Endodermal cell (in vitro differentiated cells): ENCODE results near the gene LTBP1. TPM values are rescaled to one million over a fixed set of nuclear protein-coding genes. Genes with fewer than 3 reads are reported as not detected.

Source experiments
- DNase-seq: peaks from one replicate; pipeline ENCODE4 v3.0.0-alpha.2; 2017
- H3K27ac ChIP-seq: 2 replicates; pipeline ENCODE4 v1.5.1; 2013; ENCODE audit warnings: mild to moderate bottlenecking, low read depth, low read length, moderate library complexity
- H3K27me3 ChIP-seq: 2 replicates; pipeline ENCODE4 v1.6.1; 2013; ENCODE audit warnings: mild to moderate bottlenecking, low read length, moderate library complexity; ENCODE audit not compliant: insufficient read depth, control insufficient read depth, poor library complexity, severe bottlenecking
- H3K36me3 ChIP-seq: 2 replicates; pipeline ENCODE4 v1.7.0; 2013; ENCODE audit warnings: mild to moderate bottlenecking, low read length, moderate library complexity; ENCODE audit not compliant: control insufficient read depth, insufficient read depth
- H3K4me1 ChIP-seq: one replicate; pipeline ENCODE4 v1.7.0; 2013; ENCODE audit warnings: low read length; ENCODE audit not compliant: control insufficient read depth, insufficient read depth
- H3K4me3 ChIP-seq: 2 replicates; pipeline ENCODE4 v1.5.1; 2013; ENCODE audit warnings: mild to moderate bottlenecking, low read length, moderate library complexity
- H3K9ac ChIP-seq: 2 replicates; pipeline ENCODE4 v1.6.1; 2013; ENCODE audit warnings: mild to moderate bottlenecking, low read length, moderate library complexity; ENCODE audit not compliant: poor library complexity, severe bottlenecking; ENCODE audit errors: extremely low read depth
- H3K9me3 ChIP-seq: 2 replicates; pipeline ENCODE4 v1.6.1; 2013; ENCODE audit warnings: mild to moderate bottlenecking, low read length, moderate library complexity; ENCODE audit not compliant: control insufficient read depth
- H3K27ac Mint-ChIP-seq: 2 replicates; pipeline ENCODE4 v1.8.0; 2020; ENCODE audit warnings: mixed read lengths
- H3K27me3 Mint-ChIP-seq: 2 replicates; pipeline ENCODE4 v1.8.0; 2021; ENCODE audit warnings: mild to moderate bottlenecking, mixed read lengths; ENCODE audit not compliant: insufficient read depth
- H3K36me3 Mint-ChIP-seq: 2 replicates; pipeline ENCODE4 v1.8.0; 2020; ENCODE audit warnings: low read depth, mixed read lengths
- H3K4me1 Mint-ChIP-seq: 2 replicates; pipeline ENCODE4 v1.8.0; 2020; ENCODE audit warnings: mixed read lengths
- H3K4me3 Mint-ChIP-seq: 2 replicates; pipeline ENCODE4 v1.8.0; 2020; ENCODE audit warnings: mild to moderate bottlenecking, moderate library complexity, mixed read lengths
- H3K9me3 Mint-ChIP-seq: 2 replicates; pipeline ENCODE4 v1.8.0; 2020; ENCODE audit warnings: mild to moderate bottlenecking, mixed read lengths
- CTCF ChIP-seq: fragments of 200-600 bp; sonication (generic); conservative IDR thresholded peaks from 2 replicates; pipeline ENCODE4 v1.5.0; 2021; ENCODE audit warnings: antibody characterized with exemption, mild to moderate bottlenecking
- WGBS, 2 experiments: methylation state at CpG; one replicate each; pipeline versions ENCODE4 v1.1.5 to v1.1.7; 2013; ENCODE audit warnings: missing lambda C conversion rate in 2 of 2, mixed read lengths in 1 of 2; ENCODE audit not compliant: insufficient coverage in 1 of 2, insufficient read length in 1 of 2; 5-methylcytosine and 5-hydroxymethylcytosine counted together
- total RNA-seq, 2 donors: library from RNA; stranded (reverse); fragmentation: NEBNext Ultra II Directional in 1 of 2; extraction: Animal tissue kit (Norgen Biotek cat#: 25700) in 1 of 2; gene quantifications; 2 replicates in 1 of 2; 3 replicates in 1 of 2; pipeline ENCODE4 v1.2.1, GENCODE V29; 2021

LTBP1 gene
- total RNA-seq, 2 donors from 2014 or later = 43.2 to 43.4 TPM

DNA sequence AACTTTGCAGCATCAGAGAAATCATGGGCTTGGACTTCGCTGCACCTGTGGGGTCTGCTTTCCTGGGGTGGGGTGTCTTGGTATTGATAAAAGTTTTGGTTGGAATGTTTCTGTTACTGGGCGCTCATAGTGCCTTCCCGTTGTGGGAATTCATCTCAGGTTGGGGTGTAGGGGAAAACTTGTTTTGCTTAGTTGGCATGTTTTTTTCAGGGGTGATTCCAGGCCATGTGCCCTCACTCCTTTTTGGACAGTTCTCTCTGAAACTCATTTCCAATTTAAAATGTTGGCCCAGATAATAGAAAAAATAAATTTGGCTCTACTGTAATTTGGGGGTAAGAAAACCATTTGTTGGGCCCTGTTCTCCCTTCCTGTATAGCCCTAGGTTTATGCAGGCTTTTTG lies 1.5 kb downstream of the LTBP1 start:
- no peak for DNase-seq
- Mint-ChIP-seq H3K9me3 (no peaks in the 10 kb centered on the region), H3K27ac (peak overlapping the region; percentile 4), H3K36me3 (no peaks in the 10 kb centered on the region), H3K27me3 (peaks cover 5% of the 10 kb centered on the region), H3K4me1 (peaks cover 11% of the 10 kb centered on the region), H3K4me3 (peak overlapping the region; percentile 70)
- no peak overlapping the region for H3K9ac ChIP-seq
- no peak overlapping the region for H3K27ac ChIP-seq
- 28 to 71% methylated on average over 2 to 3 of the region's 3 CpGs for WGBS, 2 experiments
- H3K4me1 ChIP-seq = no peaks in the 10 kb centered on the region
- H3K4me3 ChIP-seq = peak overlapping the region; percentile 93
- no peaks in the 10 kb centered on the region for H3K27me3 ChIP-seq
- no peaks in the 10 kb centered on the region for H3K9me3 ChIP-seq
- TF ChIP-seq CTCF = no peak
- H3K36me3 ChIP-seq = no peaks in the 10 kb centered on the region

DNA sequence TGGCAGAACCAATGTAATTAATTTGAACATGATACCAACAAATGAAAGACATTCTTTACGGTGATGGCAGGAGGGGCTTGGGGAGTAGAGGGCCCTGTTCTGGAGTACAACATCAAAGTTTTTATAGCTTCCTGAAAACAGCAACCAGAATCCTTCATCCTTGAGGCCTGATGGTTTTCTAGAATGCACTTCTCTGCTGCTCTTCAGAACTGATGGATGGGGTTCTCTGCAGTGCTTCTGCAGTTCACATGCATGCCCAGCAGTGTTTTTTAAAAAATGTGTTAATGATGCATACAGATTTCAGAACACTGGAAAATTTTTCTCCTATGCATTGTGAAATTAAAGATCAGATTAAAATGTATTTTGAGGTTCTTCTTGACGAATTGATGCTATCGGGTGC lies 2.5 kb downstream of the LTBP1 start:
- TF ChIP-seq CTCF = no peak
- no peak overlapping the region for H3K9ac ChIP-seq
- DNase-seq = no peak
- no peaks in the 10 kb centered on the region for H3K27me3 ChIP-seq
- H3K36me3 ChIP-seq = no peaks in the 10 kb centered on the region
- no peaks in the 10 kb centered on the region for H3K9me3 ChIP-seq
- H3K4me1 ChIP-seq = no peaks in the 10 kb centered on the region
- H3K27me3 Mint-ChIP-seq = peaks cover 5% of the 10 kb centered on the region
- no peaks in the 10 kb centered on the region for H3K9me3 Mint-ChIP-seq
- H3K4me3 ChIP-seq = no peak overlapping the region
- no peak overlapping the region for H3K4me3 Mint-ChIP-seq
- peaks cover 11% of the 10 kb centered on the region for H3K4me1 Mint-ChIP-seq
- H3K27ac ChIP-seq = no peak overlapping the region
- no peaks in the 10 kb centered on the region for H3K36me3 Mint-ChIP-seq
- WGBS, 2 experiments = 95 to 96% methylated on average over 3 of the region's 3 CpGs
- H3K27ac Mint-ChIP-seq = no peak overlapping the region

DNA sequence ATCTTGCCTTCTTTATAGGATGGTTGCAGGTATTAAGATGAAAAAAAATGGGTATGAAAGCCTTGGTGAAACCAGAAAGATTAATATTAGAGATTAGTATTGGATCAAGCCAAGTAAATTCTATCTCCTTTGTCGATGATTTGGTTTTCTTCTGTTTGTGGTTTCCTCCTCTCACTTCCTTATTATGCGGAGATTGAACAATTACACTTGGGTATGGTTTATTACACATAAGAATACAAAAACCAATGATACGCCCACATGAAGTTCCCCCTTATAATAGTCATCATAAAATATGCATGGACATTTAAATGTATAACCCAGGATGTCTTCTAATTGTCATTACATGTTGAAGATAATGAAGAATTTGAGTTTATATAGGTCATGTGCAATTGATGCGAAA lies 4.9 kb downstream of the LTBP1 start:
- H3K27me3 ChIP-seq = no peaks in the 10 kb centered on the region
- H3K27ac ChIP-seq = no peak overlapping the region
- H3K9ac ChIP-seq = no peak overlapping the region
- H3K4me1 ChIP-seq = no peaks in the 10 kb centered on the region
- no peak for DNase-seq
- no peaks in the 10 kb centered on the region for H3K9me3 Mint-ChIP-seq
- no peak overlapping the region for H3K4me3 Mint-ChIP-seq
- H3K27me3 Mint-ChIP-seq = no peaks in the 10 kb centered on the region
- no peak overlapping the region for H3K27ac Mint-ChIP-seq
- 97 to 100% methylated on average over 1 to 3 of the region's 4 CpGs for WGBS, 2 experiments
- peaks cover 3% of the 10 kb centered on the region for H3K36me3 Mint-ChIP-seq
- H3K36me3 ChIP-seq = no peaks in the 10 kb centered on the region
- H3K4me3 ChIP-seq = no peak overlapping the region
- H3K9me3 ChIP-seq = no peaks in the 10 kb centered on the region
- no peak for TF ChIP-seq CTCF
- peaks cover 9% of the 10 kb centered on the region for H3K4me1 Mint-ChIP-seq
